Fibroblast of skin of left biceps (primary cell): ENCODE results near the gene PPP1R14B.

Experiments
- DNase-seq, 2 experiments: peaks; one replicate each; pipeline ENCODE4 v3.0.0-alpha.2; 2013; ENCODE audit warnings: low read depth in 2 of 2

The PPP1R14B gene

GRCh38 chr11:64210301-64211020 lies 36.3 kb downstream of the PPP1R14B start:
- DNase-seq, result no peak

GRCh38 chr11:64209563-64209843 lies 37.2 kb downstream of the PPP1R14B start:
- DNase-seq, result no peak

DNA sequence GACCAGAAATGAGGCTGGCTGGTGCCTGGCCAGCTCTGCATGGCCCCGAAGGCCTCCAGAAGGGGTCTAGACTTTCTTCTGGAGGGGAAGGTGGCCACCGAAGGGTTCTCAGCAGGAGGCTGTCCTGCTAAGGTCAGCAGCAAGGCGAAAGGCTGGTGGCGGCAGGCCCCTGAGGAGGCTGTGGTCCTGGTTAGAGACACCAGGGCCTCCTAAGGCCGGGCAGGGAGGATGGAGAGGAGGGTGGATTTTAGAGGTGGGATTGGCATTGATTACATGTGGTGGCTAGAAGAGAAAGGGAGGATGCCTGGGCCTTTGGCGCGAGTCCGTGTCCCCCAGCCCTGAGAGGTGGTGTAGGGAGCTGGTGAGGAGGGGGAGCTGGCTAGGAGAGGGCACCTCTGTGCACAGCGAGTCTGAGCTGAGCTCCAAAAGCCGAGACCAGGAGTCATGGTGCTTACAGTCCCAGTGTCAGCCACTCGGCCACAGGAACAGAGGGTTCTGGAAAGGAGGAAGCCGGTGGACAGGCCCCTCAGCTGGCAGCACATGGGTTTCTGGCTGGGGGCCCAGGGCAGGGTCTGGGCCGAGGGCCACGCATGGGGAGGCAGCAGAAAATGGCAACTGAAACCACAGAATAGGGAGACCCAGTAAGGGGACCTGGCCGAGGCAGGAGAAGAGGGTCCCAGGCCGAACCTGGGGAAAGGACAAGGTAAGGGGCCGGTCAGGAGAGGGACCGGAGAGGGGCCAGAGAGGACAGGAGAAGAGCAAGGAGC lies 37.8 kb downstream of the PPP1R14B start:
- no peak for DNase-seq

- DNase-seq, result no peak
Observed at GRCh38 chr11:64208086-64208795, 38.5 kb downstream of the PPP1R14B start.

GRCh38 chr11:64207256-64208085 lies 39.3 kb downstream of the PPP1R14B start:
- peak; percentile 21 to 24 for DNase-seq

DNA sequence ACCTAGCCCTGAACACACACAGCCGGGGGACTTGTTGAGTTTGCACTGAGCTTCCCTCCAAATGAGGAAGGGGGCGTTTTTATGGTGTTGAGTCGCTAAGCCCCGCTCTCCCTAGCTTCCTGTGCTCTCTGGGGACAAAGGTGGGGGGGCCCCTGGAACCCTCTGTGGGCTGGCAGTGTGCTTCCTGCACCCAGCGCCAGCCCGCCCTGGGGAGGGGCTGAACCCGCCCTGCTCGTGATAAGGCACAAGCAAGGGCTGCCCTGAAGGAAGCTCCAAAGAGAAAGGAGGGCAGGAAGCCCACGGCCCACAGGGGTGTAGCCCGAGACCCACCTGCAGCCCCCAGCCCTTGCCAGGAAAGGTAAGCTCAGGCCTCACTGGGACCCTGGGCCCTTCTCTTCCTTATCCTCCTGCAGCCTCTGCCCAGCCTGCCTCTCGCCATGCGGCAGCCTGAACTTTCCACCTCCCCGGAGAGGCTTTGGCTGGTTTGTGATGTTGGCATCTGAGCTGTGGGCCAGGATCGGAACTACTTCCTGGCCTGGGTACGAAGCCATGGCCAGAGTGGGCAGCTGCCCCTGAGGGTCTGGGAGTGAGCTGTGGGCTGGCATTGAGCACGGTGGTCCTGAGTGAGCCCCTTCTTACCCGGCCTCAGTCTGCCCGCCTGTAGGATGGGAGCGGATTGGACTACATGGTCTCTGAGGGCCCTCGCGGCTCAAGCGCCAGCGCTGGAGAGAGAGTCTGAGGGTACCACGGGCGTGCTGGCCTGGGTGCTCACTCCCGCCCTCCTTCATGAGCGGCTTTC lies 40.1 kb downstream of the PPP1R14B start, which contains the start of gene FERMT3:
Gene FERMT3, plus strand, starts transcription at position 265 of the 799 bp plus-strand sequence. CDS start 644 bp downstream, outside the sequence.
- DNase-seq, result no peak

- peak; percentile 81 to 84 for DNase-seq
Observed at GRCh38 chr11:64204464-64204989, 42.2 kb downstream of the PPP1R14B start.

DNA sequence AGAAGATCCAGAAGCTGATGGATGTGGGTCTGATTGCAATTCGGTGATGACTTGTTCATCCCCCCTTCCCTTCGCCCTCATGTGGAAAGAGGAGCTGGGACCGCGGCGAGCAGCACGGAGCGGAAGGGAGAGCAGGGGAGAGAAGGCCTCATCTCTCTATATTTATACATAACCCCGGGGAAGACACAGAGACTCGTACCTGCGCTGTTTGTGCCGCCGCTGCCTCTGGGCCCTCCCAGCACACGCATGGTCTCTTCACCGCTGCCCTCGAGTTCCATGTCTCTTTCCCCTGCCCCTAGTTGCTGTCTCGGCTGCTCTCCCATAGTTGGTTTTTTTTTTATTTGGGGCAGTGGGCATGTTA lies 42.7 kb downstream of the PPP1R14B start:
- DNase-seq, result no peak

- DNase-seq, result no peak
Observed at GRCh38 chr11:64203421-64204079, 43.2 kb downstream of the PPP1R14B start.

GRCh38 chr11:64202992-64203391 lies 43.8 kb downstream of the PPP1R14B start:
- DNase-seq, result no peak

GRCh38 chr11:64201543-64201942 lies 45.2 kb downstream of the PPP1R14B start:
- no peak for DNase-seq

GRCh38 chr11:64198511-64198910 lies 48.2 kb downstream of the PPP1R14B start:
- no peak for DNase-seq

GRCh38 chr11:64196626-64197025 lies 50.1 kb downstream of the PPP1R14B start:
- DNase-seq, result no peak
